Effector CD8-positive, alpha-beta T cell (primary cell): ENCODE measurements around the gene TSPAN9.

Source experiments
- DNase-seq: peaks from one replicate; lab custom pipeline; 2025; lab: John Stamatoyannopoulos, UW

The TSPAN9 gene

GRCh38 chr12:3164454-3165077, 87.4 kb downstream of the TSPAN9 start:
- no peak for DNase-seq

GRCh38 chr12:3165078-3165980, 88.2 kb downstream of the TSPAN9 start:
- DNase-seq: no peak

GRCh38 chr12:3167636-3168035, 90.5 kb downstream of the TSPAN9 start:
- DNase-seq: no peak

- no peak for DNase-seq
These were observed 91.3 kb downstream of the TSPAN9 start for GRCh38 chr12:3168223-3169221.

- DNase-seq: no peak
These were observed 93.4 kb downstream of the TSPAN9 start for GRCh38 chr12:3170423-3171194.

DNA sequence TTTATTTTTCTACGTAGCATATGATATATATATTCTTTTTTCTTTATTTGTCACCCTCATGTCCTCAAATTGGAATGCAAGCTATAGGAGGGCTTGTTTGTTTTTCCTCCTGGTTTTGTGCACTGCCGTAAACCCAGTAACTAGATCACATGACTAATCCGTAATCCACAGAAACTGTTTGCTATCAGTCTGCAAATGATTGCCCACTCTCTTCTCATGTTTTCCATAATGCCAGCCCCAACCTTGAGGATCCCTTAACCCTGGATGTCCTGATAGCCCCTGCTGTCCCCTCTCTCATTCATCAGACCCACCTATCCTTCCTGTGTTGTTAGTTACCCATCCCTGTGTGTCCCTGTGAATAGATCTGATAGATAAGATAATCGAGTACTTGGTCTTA, 94.0 kb downstream of the TSPAN9 start:
- DNase-seq: no peak

DNA sequence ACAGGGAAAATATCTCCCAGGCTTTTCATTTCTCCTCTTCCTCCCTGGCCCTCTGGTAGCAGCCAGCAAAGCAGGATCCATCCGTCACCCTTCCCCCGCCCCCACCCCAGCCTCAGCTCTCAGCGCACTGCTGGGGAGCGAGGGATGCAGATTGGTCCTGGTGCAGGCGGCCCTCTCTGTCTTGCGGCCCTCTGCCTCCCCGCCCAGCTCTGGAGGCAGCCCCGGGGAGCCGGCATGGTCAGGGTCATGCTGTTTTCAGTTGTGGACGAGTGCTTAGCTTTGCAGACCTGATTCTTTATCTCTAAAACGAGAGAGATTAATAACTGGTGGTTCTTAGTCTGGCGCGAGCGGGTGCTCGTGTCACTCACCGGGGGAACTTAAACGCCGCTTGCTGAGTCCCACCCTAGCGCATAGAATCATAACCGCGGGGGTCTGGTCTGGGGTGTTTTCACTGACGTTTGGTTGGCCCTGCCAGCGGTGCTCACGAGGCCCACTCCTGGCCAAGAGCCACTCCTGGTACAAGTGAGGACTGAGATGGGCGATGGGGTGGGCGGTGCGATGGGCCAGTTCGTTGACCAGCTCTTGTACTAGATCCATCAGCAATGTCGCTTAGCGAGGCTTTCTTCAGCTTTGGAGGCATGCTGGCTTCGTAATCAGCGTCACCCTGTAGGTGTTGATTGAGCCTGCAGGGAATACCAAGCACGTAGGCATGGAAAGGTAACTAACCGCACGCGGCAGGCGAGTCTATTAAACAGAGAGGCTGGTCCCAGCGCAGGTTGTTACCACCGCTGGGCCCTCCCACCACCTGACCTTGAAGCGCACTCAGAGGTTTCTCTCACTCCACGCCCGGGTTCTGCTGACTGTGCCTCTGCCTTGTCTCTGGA, 95.2 kb downstream of the TSPAN9 start:
- no peak for DNase-seq

GRCh38 chr12:3173008-3173553, 95.9 kb downstream of the TSPAN9 start:
- DNase-seq: no peak

DNA sequence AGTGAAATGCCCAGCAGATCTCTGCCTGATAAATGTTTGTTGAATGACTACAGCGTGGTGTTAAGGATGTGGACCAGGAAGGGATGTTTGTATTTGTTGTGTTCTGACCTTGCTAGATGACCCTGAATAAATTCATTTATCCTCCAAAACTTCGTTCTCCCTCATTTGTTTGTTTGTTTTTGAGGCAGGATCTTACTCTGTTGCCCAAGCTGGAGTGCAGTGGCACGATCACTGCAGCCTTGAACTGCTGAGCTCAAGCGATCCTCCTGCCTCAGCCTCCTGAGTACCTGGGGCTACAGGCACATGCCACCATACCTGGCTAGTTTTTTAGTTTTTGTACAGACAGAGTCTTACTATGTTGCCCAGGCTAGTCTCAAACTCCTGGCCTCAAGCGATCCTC, 96.7 kb downstream of the TSPAN9 start:
- DNase-seq: no peak

- no peak for DNase-seq
These were observed 98.1 kb downstream of the TSPAN9 start for GRCh38 chr12:3175238-3175637.

DNA sequence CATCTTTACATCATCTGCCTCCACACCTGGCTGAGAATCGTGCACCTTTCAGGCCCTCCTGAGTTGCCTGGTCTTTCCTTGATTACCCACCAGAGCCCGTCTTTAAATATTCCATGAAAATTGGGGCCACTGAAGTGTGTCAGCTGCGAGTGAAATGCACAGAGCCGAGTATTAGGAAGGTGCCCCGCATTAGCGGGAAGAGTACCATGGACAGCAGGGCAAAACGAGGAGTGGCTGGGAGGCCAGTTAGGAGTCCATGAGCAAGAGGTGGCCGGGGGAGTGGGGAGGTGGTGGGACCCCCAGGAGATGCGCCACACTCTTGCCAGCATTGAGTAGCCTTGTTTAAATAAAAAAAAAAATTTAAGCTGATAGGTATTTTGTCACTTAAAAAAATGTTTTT, 99.6 kb downstream of the TSPAN9 start:
- no peak for DNase-seq

DNA sequence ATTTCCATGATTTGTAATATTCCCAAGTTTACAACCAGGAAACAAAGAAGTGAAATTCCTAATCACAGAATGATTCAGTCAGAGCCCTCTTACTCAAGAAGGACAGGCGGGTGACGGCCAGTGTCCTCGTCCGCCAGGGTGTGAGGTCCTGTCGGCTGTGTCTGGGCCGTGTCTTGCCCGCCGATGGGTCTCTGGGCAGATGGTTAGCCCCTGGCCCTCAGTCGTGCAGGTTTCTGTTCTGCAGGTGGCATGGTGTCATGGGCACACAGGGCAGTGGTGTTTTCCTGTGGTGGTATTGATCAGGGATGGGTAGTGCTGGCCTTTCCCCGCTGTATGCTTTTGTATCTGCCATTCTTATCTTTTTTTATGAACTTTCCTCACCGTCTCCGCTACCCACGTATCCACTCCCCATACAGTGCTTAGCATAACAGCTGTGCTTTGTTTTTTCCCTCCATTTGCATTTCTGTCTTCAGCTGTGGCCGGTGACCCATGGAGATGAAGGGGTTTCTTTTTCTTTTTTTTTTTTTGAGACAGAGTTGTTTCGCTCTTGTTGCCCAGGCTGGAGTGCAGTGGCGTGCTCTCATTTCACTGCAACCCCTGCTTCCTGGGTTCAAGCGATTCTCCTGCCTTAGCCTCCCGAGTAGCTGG, 100.7 kb downstream of the TSPAN9 start:
- no peak for DNase-seq

DNA sequence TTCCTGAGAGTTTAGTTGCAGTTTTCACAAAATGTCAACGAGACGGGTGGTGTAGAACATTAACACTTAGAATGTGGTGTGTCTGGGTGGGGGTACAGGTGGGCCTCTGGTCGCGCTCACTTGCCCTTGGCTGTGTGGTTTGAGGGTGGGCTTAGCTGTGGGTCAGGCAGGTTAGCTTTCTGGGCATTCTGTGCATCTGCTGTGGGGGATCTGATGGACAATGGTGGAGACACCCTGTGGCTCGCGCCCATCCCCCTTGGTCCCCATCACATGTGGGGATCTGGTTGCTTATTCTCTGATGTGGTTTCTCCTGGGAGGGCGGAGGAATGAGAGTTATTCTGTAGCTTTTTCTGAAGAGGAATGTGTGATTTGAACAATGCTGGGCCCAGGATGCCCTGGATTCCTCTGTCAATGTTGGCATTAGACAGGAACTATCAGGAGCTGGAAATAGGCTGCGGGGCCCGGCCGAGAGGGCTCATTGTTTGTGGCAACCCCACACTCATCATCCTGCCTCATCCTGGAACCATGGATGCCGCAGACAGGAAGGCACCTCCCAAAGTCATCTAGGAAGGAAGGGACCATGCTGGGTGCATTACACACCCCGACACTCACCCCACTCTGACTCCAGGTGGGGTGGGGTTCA, 101.6 kb downstream of the TSPAN9 start:
- DNase-seq: no peak

DNA sequence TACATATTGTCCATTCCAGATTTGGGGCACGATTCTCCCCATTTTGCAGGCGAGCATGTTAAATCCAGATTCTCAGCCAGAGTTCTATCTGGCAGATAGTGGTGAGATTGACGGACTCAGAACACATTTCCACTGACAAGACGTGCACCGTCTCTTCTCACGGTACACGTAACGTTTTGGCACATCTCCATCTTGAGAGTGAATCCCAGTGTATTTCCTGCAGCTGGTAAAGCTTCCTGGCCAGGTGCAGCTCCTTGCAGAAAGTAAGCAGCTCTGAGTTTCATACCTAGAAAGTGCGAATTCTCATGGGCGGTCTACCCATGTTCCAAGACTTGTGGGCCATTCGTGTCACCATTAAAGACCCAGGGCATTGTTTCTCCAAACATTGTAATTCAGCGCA, 102.6 kb downstream of the TSPAN9 start:
- no peak for DNase-seq

DNA sequence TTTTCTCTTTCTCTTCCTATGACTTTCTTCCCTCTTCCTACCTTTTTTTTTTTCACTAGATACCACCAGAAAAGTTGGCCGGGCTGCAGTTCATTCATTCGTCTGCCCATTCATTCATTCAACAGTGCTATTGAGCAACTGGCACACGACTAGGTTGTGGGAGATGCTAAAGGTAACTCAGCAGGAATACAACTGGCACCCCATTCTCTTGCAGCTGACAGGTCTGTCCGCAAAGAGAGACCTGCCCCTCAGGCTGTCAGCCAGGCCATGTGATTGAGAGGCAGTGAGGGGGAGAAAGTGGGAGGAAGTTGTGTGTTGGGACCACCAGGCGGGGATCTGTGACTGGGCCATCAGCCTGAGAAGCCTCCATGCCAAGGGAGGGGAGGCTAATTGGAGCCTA, 105.2 kb downstream of the TSPAN9 start:
- no peak for DNase-seq

- no peak for DNase-seq
These were observed 107.3 kb downstream of the TSPAN9 start for GRCh38 chr12:3184485-3184884.

- no peak for DNase-seq
These were observed 108.2 kb downstream of the TSPAN9 start for GRCh38 chr12:3185260-3185870.

- DNase-seq: no peak
These were observed 109.5 kb downstream of the TSPAN9 start for GRCh38 chr12:3186546-3187215.
